NCI-H82 treated with DMSO at 0.1 percent for 48 hours (cell line): ENCODE results near the gene ZNF211.

Source experiments
- DNase-seq: peaks from one replicate; lab custom pipeline; 2025; ENCODE audit not compliant: unreplicated experiment; lab: John Stamatoyannopoulos, UW

ZNF211 gene

DNA sequence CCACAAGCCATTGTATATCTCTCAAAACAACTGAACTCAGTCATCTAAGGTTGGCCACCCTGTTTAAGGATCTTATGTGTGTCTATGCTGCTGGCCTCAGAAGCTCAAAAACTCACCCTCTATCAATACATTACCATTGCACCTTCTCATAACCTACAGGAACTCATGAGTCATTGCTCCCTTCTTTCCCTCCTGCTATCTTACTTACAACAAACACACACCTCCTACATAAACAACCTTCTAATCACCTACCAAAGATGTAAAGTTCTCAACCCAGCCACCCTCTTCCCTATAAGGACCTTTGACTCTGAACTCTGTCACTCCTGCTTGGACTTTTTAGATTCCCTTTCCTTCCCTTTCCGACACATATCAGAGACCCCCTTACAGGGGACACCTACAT is 22.5 kb downstream of the ZNF211 start:
- no peak for DNase-seq

- DNase-seq = no peak
Measured at GRCh38 chr19:57656346-57656745, 23.4 kb downstream of the ZNF211 start.

DNA sequence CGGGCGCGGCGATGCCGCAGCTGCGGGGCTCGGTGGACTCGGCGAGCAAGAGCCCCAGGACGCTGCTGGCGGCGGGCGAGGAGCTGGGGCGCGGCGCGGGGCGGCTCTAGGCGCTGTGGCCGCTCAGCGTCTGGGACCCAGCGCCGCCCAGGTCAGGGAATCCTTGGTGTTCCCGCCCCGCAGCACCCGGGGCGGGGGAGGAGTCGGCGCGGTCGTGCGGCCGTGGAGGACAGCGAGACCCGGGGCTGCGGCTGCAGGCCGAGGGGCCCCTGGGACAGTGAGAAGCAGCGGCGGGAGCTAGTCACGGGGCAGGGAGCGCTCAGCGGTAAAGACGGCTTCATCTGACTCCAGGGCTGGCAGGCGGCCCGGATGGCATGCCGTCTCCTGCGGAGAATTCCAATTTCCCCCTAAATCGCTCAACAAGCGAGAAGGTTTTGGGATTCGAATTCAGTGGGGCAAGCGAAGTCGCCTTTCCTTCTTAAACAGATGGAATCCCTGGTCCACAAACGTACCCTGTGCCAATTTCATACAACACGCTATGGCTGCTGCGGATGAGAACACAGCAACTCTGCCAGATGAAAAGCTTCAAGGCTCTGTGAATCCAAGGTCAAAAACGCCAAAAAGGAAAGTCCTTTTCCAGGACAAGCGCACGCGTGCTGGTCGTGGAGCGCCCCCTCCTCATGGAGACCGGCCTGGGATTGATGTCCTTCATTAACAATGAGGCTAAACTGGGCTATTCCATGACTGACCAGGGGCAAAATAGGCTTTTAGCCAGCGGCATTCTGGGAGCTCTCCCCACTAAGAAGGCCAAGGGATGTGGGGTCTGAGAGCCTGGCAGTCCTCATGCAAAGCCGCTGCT is 31.5 kb downstream of the ZNF211 start:
- DNase-seq = no peak

DNA sequence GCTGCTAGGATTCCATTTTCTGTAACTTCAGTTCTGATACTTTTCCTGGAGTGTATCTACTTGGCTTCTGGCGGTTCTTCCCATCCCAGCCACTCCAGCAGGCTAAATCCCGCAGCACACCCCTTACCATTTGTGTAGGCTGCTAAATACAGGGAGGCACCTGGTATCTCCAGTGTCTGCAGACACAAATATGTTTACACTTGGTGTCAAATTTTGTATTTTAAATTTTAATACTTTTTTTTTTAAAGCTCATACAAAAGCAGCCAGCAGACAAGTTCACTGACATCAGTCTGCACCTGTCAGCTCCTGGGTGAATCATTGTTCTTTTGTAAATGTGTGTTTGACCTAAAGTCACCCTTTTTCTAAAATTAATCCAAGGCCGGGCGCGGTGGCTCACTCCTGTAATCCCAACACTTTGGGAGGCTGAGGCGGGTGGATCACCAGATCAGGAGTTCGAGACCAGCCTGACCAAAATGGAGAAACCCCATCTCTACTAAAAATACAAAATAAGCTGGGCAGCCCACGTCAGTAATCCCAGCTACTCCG is 32.4 kb downstream of the ZNF211 start:
- no peak for DNase-seq

DNA sequence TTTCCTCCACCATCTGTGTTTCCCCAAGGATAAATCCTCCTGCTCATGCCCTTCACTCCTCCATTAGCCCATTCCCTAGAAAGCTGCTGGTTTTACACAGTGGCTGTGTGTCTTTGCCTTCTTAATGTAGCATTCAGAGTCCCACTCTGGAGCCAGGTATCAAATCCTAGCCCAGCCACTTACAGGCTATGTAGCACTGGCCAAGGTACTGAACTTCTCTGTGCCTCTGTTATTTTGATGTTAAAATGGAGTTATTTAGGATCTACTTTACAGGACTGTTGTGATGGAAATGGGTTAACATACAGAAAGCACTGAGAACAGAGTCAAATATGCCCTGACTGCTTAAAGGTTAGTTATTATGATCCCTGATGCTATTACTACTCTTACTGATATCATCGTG is 34.3 kb downstream of the ZNF211 start:
- DNase-seq = no peak

DNA sequence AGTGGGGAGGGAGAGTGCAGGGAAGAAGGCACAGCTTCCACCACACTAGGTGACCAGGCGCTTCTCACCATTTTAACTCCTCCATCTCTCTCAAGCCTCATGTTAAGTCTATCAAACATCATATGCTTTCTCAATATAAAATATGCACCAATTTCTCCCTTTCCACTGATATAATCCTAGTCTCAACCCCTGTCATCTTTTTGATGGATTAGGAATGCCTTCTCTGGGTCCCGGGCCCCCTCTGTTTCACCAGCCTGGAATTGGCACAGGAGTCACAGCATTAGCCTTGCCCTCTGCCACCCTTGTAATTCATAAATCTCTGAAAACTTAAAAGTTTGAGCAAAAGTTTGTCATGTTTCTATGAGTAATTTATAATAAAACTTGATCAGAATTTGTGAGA is 35.7 kb downstream of the ZNF211 start, which contains the start of gene ZSCAN4:
TSS of gene ZSCAN4 (plus strand) at position 301 of the 400 bp plus-strand sequence. CDS start 7,211 bp downstream, outside the sequence.
- DNase-seq = no peak

- peak; percentile 61 for DNase-seq
Measured at GRCh38 chr19:57671124-57671895, 38.3 kb downstream of the ZNF211 start.

GRCh38 chr19:57672466-57672865 is 39.5 kb downstream of the ZNF211 start:
- no peak for DNase-seq

DNA sequence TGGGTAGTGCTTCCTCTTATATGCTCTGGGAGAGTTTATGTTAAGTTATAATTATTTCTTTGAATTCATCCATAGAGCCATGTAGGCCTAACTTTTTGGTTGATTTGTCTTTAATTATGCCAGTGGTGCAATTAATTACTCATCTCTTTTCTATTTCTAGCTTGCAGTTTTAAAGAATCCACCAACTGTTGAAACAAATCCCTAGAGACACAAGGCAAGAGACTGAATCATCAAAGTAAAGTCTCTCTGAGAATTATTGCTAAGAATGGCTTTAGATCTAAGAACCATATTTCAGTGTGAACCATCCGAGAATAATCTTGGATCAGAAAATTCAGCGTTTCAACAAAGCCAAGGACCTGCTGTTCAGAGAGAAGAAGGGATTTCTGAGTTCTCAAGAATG is 42.9 kb downstream of the ZNF211 start:
- DNase-seq = no peak

GRCh38 chr19:57682226-57682766 is 49.3 kb downstream of the ZNF211 start:
- DNase-seq = no peak

DNA sequence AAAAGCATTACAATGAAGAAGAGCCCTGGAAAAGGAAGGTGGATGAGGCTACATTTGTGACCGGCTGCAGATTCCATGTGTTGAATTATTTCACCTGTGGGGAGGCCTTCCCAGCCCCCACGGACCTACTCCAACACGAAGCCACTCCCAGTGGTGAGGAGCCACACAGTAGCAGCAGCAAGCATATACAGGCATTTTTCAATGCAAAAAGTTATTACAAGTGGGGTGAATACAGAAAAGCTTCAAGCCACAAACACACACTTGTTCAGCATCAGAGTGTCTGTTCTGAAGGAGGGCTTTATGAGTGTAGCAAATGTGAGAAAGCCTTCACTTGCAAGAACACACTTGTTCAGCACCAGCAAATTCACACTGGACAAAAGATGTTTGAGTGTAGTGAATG is 53.8 kb downstream of the ZNF211 start:
- DNase-seq = no peak

- DNase-seq = no peak
Measured at GRCh38 chr19:57687363-57688010, 54.5 kb downstream of the ZNF211 start.

DNA sequence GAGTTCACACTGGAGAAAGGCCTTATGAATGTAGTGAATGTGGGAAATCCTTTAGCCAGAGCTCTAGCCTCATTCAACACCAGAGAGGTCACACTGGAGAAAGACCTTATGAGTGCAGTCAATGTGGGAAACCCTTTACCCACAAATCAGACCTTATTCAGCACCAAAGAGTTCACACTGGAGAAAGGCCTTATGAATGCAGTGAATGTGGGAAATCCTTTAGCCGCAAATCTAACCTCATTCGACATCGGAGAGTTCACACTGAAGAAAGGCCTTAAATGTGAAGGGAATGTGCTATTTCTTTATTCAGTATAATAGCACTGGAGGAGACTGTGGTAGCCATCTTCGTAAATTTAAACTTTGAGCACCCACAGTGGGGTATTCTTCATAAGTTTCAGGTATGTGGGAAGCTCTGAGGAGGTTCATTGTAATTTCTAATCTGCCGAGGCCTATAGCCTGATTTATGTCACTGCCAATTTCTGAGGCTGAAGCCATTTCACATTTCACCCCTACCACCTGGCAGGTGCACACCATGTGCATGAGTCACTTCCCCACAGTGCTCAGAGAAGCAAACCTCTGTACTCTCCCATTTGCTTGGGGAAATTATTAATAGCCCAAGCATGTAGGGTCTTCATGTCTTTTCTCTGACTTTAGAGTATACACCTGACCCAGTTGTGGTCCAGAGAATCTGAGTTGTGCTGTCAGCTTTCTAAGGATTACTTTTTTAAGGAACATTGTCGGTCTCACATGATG is 55.2 kb downstream of the ZNF211 start:
- DNase-seq = no peak

DNA sequence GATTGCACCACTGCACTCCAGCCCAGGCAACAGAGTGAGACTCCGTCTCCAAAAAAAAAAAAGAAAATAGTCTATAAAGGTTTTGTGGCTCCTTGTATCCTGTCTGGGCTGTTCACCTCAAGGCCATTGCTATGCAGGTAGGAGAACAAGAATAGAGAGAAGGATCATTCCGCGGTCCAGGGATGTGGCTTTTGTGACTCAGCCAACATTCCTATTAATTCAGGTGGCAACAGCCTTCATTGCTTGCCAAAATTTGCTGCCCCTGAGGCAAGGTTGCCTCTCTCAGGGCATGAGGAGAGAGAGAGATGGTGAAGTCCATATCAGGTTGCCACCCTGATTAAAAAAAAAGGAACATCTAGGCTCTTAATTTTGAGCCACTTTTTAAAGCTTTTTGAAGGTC is 56.8 kb downstream of the ZNF211 start:
- no peak for DNase-seq
